Tibial nerve (tissue), 4 donors: ENCODE measurements around the gene COBL. TPM values are rescaled to one million over a fixed set of nuclear protein-coding genes. Genes with fewer than 3 reads are reported as not detected.

Experiments
- DNase-seq, 2 donors: peaks; one replicate each; pipeline ENCODE4 v3.0.0-alpha.2; 2019; ENCODE audit warnings: low spot score in 2 of 2
- H3K27ac ChIP-seq, 4 donors: fragments of 200-600 bp; sonication (generic) in 3 of 4; one replicate each; pipeline ENCODE4 v1.5.1; 2017 to 2019; ENCODE audit warnings: mild to moderate bottlenecking in 1 of 4
- H3K27me3 ChIP-seq, 2 donors: fragments of 200-600 bp; sonication (generic) in 1 of 2; one replicate each; pipeline versions ENCODE4 v1.5.1 to v1.6.0; 2017 to 2019
- H3K36me3 ChIP-seq, 3 donors: fragments of 200-600 bp; sonication (generic); one replicate each; pipeline ENCODE4 v1.5.1; 2018 to 2019
- H3K4me1 ChIP-seq, 4 donors: fragments of 200-600 bp; sonication (generic) in 3 of 4; one replicate each; pipeline ENCODE4 v1.5.1; 2017 to 2019
- H3K4me3 ChIP-seq, 4 donors: fragments of 200-600 bp; sonication (generic) in 3 of 4; one replicate each; pipeline ENCODE4 v1.5.1; 2017 to 2019; ENCODE audit warnings: mild to moderate bottlenecking in 1 of 4, moderate library complexity in 1 of 4
- H3K9me3 ChIP-seq, 4 donors: fragments of 200-600 bp; sonication (generic) in 3 of 4; one replicate each; pipeline ENCODE4 v1.5.1; 2017 to 2019
- CTCF ChIP-seq, 5 experiments: fragments of 200-600 bp in 3 of 5; fragments of 450-650 bp in 2 of 5; sonication (generic) in 3 of 5; IDR thresholded peaks; one replicate each; pipeline ENCODE4 v1.5.1; 2016 to 2019; ENCODE audit warnings: antibody characterized with exemption in 5 of 5, mild to moderate bottlenecking in 3 of 5, moderate library complexity in 2 of 5
- EP300 ChIP-seq, 2 donors: sonication (generic); formaldehyde crosslinking; IDR thresholded peaks; one replicate each; pipeline ENCODE4 v1.6.1; 2017; ENCODE audit warnings: antibody characterized with exemption in 2 of 2, mild to moderate bottlenecking in 1 of 2
- POLR2A ChIP-seq, 2 donors: fragments of 450-650 bp; IDR thresholded peaks; one replicate each; pipeline ENCODE4 v1.6.1; 2017; ENCODE audit warnings: antibody characterized with exemption in 2 of 2, mild to moderate bottlenecking in 2 of 2, moderate library complexity in 2 of 2
- WGBS, 2 donors: methylation state at CpG; one replicate each; pipeline ENCODE4 v1.1.5; 2018; 5-methylcytosine and 5-hydroxymethylcytosine counted together
- total RNA-seq, 4 donors: library from RNA; depleted of rRNA; stranded (reverse); fragments of >200 nt; gene quantifications; one replicate each; pipeline ENCODE4 v1.1.0, GENCODE V29; 2016

Gene COBL
- total RNA-seq, 4 donors from 2014 or later = 6.3 to 18.1 (median 8.1) TPM

- Histone ChIP-seq H3K36me3 (no peaks in the 10 kb centered on the region), H3K27me3 (no peaks in the 10 kb centered on the region), H3K4me3 (no peak overlapping the region), H3K27ac (no peak overlapping the region), H3K4me1 (peaks cover 0 to 13% (median 0%) of the 10 kb centered on the region in 4 donors), H3K9me3 (no peaks in the 10 kb centered on the region)
- WGBS, 2 donors = 92% methylated on average over 5 of the region's 5 CpGs
- DNase-seq = no peak
- TF ChIP-seq POLR2A (IDR thresholded peaks at IDR 0.05) (no peak), EP300 (IDR thresholded peaks at IDR 0.05) (no peak), CTCF (IDR thresholded peaks at IDR 0.05) (no peak)
Observed at GRCh38 chr7:51244053-51244452, 72.6 kb downstream of the COBL start.

DNA sequence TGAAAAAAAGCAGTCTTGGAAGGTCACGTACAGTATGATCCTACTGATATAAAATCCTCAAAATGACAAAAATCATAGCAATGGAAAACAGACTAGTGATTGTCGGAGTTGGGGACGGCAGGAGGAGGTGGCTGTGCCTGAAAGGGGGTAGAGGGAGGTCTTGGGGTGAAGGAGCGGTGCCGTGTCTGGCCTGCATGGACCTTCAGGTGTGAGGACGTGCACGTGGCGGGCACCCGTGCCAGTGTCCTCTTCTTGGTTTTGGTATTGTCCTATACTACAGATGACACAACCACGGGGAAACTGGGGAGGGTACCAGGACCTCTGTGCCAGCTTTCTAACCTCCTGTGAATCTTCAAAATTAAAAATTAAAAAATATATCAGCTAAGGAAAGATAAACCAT is 73.0 kb downstream of the COBL start:
- Histone ChIP-seq H3K4me3 (no peak overlapping the region), H3K4me1 (peaks cover 0 to 13% (median 0%) of the 10 kb centered on the region in 4 donors), H3K27ac (no peak overlapping the region), H3K27me3 (no peaks in the 10 kb centered on the region), H3K9me3 (no peaks in the 10 kb centered on the region), H3K36me3 (no peaks in the 10 kb centered on the region)
- WGBS, 2 donors = 89 to 91% methylated on average over 10 of the region's 10 CpGs
- TF ChIP-seq CTCF (IDR thresholded peaks at IDR 0.05) = no peak
- TF ChIP-seq POLR2A (IDR thresholded peaks at IDR 0.05) = no peak
- no peak for TF ChIP-seq EP300 (IDR thresholded peaks at IDR 0.05)
- DNase-seq = no peak

- peaks cover 0 to 13% (median 0%) of the 10 kb centered on the region in 4 donors for H3K4me1 ChIP-seq
- no peaks in the 10 kb centered on the region for H3K9me3 ChIP-seq
- H3K27ac ChIP-seq = no peak overlapping the region
- no peaks in the 10 kb centered on the region for H3K27me3 ChIP-seq
- TF ChIP-seq EP300 (IDR thresholded peaks at IDR 0.05) (no peak), CTCF (IDR thresholded peaks at IDR 0.05) (no peak), POLR2A (IDR thresholded peaks at IDR 0.05) (no peak)
- DNase-seq = no peak
- H3K36me3 ChIP-seq = no peaks in the 10 kb centered on the region
- 85 to 89% methylated on average over 15 to 16 of the region's 16 CpGs for WGBS, 2 donors
- H3K4me3 ChIP-seq = no peak overlapping the region
Observed at GRCh38 chr7:51242881-51243518, 73.6 kb downstream of the COBL start.

DNA sequence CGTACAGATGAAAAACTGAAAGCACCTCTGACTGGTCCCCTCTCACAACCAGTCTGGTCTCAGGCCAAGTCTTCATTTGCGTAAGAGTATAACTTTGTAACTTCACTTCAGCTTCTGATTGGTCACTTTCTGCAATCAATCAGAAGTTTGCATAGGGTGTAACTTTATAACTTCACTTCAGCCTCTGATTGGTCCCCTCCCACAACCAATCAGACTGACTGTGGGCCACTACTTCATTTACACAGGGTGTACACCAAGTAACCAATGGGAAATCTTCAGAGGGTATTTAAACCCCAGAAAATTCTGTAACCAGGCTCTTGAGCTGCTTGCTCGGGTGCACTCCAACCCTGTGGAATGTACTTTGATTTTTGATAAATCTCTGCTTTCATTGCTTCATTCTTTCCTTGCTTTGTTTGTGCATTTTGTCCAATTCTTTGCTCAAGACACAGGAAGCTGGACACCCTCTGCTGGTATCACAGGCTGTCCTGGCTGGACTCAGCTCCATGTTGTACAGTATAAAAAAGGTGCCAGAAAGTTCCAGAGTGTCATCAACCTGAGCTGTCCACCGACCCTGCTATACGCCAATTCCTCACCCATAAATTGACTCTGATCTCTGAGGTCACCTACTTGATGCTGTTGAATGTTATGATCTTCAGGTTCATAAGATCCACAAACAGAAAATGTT is 74.5 kb downstream of the COBL start:
- no peak for TF ChIP-seq POLR2A (IDR thresholded peaks at IDR 0.05)
- no peak for TF ChIP-seq EP300 (IDR thresholded peaks at IDR 0.05)
- no peak for TF ChIP-seq CTCF (IDR thresholded peaks at IDR 0.05)
- Histone ChIP-seq H3K36me3 (no peaks in the 10 kb centered on the region), H3K4me3 (no peak overlapping the region), H3K27me3 (no peaks in the 10 kb centered on the region), H3K4me1 (peaks cover 0 to 11% (median 0%) of the 10 kb centered on the region in 4 donors), H3K27ac (no peak overlapping the region), H3K9me3 (no peaks in the 10 kb centered on the region)
- no peak for DNase-seq
- 77 to 80% methylated on average over 5 of the region's 5 CpGs for WGBS, 2 donors

DNA sequence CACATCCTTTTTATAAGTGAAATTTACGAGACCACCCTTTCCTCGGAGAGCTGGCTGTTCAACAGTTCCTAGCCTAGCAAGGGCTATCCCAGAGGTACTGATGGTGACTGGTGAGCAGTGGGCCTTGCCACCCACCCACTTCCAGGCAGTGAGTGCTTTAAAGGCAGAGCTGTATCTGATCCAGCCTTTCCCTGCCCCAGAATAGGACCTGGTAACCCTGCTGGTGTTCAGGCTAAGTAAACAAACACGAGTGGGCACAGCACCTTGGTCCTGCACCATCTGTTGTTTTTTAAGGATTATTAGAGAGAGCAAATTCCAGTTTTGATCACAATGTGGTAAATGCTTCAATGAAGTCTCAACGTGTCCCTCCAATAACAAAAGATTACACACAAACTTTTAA is 75.7 kb downstream of the COBL start:
- no peak for DNase-seq
- WGBS, 2 donors = 65 to 82% methylated on average over 4 of the region's 4 CpGs
- H3K9me3 ChIP-seq = no peaks in the 10 kb centered on the region
- no peak overlapping the region for H3K4me3 ChIP-seq
- no peaks in the 10 kb centered on the region for H3K4me1 ChIP-seq
- H3K27ac ChIP-seq = no peak overlapping the region
- no peaks in the 10 kb centered on the region for H3K27me3 ChIP-seq
- TF ChIP-seq EP300 (IDR thresholded peaks at IDR 0.05) = no peak
- no peak for TF ChIP-seq POLR2A (IDR thresholded peaks at IDR 0.05)
- no peak for TF ChIP-seq CTCF (IDR thresholded peaks at IDR 0.05)
- H3K36me3 ChIP-seq = no peaks in the 10 kb centered on the region
